ENCODE data around the gene DLEU7.

The DLEU7 gene

GRCh38 chr13:50800091-50800739 lies 43.3 kb downstream of the DLEU7 start:
- no peak overlapping the region for H3K27ac ChIP-seq
- ChIA-PET CTCF (interaction anchor here (0.7 to 1.1 kb wide), 4 partner anchors 169 to 824 kb away, joined by 3 to 6 read pairs (median 4); no protein-coding TSS in a partner anchor), POLR2A (ENCODE audit: low non-redundant PET) (no interaction called here)

GRCh38 chr13:50798923-50799322 lies 44.6 kb downstream of the DLEU7 start:
- TF ChIP-seq CTCF (conservative IDR thresholded peaks at IDR 0.05; ENCODE audit: low read depth), result no peak
- ChIA-PET CTCF (no interaction called here), POLR2A (ENCODE audit: low non-redundant PET) (no interaction called here)
- no peak for DNase-seq (ENCODE audit: low spot score)
- no peak overlapping the region for H3K27ac ChIP-seq

More at GRCh38 chr13:50800091-50800739, 43.3 kb downstream of the DLEU7 start:
- TF ChIP-seq CTCF (conservative IDR thresholded peaks at IDR 0.05; ENCODE audit: low read depth), result no peak
- no peak for DNase-seq (ENCODE audit: low spot score)

DNA sequence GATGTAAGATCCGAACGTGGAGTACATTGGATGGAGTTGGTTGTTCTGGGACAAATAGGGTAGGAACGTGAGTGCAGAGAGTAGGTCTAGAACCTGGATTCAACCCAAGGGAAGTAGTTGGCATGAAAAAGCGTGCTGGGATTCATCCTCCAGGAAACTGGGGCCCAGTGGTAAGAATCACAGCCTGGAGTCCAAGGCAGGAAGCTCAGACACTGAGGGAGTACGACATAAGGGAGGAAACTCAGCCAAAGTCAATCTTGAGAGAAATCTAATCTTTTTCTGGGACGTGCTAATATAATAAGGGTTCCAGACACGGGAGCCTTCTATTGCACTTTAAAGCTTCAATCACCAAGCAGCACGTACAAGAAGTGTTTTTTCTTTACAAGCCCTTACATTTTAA lies 46.4 kb downstream of the DLEU7 start:
- CTCF ChIA-PET, result interaction anchor here (0.7 to 0.9 kb wide), 2 partner anchors 39 to 118 kb away, joined by 3 to 5 read pairs; no protein-coding TSS in a partner anchor
- POLR2A ChIA-PET (ENCODE audit: low non-redundant PET), result no interaction called here
- DNase-seq (ENCODE audit: low spot score), result no peak
- TF ChIP-seq CTCF (conservative IDR thresholded peaks at IDR 0.05; ENCODE audit: low read depth), result no peak
- H3K27ac ChIP-seq, result no peak overlapping the region

DNA sequence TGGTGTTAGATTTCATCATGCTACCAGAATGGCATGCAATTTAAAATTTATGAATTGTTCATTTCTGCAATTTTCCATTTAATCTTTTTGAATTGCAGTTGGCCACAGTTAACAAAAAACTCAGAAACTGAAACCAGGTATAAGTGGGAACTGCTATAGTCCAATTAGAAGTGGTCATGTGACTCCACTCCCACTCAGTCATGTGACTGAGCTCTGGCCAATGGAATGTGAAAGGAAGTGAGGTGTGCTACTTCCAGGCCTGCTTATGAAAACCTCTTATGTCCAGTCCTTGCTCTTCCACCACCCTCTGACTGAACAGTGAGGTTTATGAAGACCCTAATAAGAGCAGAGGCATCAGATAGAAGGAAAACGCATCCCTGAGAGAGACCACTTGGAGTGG lies 47.0 kb downstream of the DLEU7 start:
- no peak for DNase-seq (ENCODE audit: low spot score)
- no peak for TF ChIP-seq CTCF (conservative IDR thresholded peaks at IDR 0.05; ENCODE audit: low read depth)
- ChIA-PET POLR2A (ENCODE audit: low non-redundant PET) (no interaction called here), CTCF (no interaction called here)
- H3K27ac ChIP-seq, result no peak overlapping the region

- DNase-seq (ENCODE audit: low spot score), result no peak
- no peak overlapping the region for H3K27ac ChIP-seq
- ChIA-PET CTCF (no interaction called here), POLR2A (ENCODE audit: low non-redundant PET) (no interaction called here)
- TF ChIP-seq CTCF (conservative IDR thresholded peaks at IDR 0.05; ENCODE audit: low read depth), result no peak
Observed at GRCh38 chr13:50794226-50794625, 49.3 kb downstream of the DLEU7 start.

DNA sequence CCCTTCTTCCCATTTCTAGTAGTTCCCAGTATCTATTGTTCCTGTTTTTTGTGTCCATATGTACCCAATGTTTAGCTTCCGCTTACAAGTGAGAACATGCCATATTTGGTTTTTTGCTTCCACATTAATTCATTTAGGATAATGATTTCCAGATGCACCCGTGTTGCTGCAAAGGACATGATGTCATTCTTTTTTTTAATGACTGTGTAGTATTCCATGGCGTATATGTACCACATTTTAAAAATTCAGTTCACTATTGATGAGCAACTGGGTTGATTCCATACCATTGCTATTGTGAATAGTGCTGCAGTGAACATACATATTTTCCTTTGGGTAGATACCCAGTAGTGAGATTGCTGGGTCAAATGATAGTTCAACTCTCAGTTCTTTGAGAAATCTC lies 50.5 kb downstream of the DLEU7 start:
- no peak for TF ChIP-seq CTCF (conservative IDR thresholded peaks at IDR 0.05; ENCODE audit: low read depth)
- ChIA-PET CTCF (no interaction called here), POLR2A (ENCODE audit: low non-redundant PET) (no interaction called here)

More for the DNA sequence above, 50.5 kb downstream of the DLEU7 start:
- no peak for DNase-seq (ENCODE audit: low spot score)
- no peak overlapping the region for H3K27ac ChIP-seq
